ENCODE data around the gene ATP6AP1. TPM values are rescaled to one million over a fixed set of nuclear protein-coding genes. Genes with fewer than 3 reads are reported as not detected.
A peak's percentile ranks its signal among the peaks of the same experiment; 100 is the strongest.

The ATP6AP1 gene
- total and polyA plus RNA-seq, 2 of the 13 experiments (the other 11 are each of a cell fraction or from before 2014, with no cell fraction given): 56.7 to 110 TPM

DNA sequence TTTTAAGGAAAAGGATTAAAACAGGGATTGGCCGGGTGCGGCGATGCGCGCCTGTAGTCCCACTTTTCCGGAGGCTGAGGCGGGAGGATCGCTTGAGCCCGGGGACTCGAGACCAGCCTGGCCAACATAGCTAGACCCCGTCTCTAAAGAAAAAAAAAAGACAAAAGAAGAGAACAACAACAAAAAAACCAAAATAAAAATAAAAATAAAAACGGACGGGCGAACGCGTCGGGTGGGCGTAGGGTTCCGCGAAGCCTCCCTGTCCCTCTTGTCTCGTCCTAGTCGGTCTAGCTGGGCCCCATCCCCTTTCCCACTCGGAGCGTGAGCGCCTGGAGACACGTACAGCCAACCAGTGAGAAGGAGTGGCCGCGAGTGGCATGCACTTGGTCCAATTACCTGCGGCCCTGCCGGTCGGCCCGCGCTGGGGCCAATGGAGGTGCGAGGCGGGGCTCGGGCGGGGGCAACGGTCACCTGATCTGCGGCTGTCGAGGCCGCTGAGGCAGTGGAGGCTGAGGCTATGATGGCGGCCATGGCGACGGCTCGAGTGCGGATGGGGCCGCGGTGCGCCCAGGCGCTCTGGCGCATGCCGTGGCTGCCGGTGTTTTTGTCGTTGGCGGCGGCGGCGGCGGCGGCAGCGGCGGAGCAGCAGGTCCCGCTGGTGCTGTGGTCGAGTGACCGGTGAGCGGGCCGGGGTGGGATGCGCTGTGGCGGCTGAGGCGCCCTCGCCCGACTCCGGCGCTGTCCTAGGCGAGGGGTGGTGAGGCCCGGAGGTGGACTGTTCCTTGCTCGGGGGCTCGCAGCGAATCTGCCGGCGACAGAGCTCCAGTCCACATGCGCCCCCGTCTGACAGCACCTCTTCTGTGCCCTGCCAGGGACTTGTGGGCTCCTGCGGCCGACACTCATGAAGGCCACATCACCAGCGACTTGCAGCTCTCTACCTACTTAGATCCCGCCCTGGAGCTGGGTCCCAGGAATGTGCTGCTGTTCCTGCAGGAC lies at the start of gene ATP6AP1 (continued):
- TF ChIP-seq ZUFSP (CRISPR knock-in tag; IDR thresholded peaks at IDR 0.05; ENCODE audit: borderline replicate concordance): no peak
- TF ChIP-seq TEAD2 (CRISPR knock-in tag; IDR thresholded peaks at IDR 0.05): no peak
- no peak for TF ChIP-seq AGO2 (optimal IDR thresholded peaks at IDR 0.05; ENCODE audit: low read depth, low read length)
- TF ChIP-seq HHEX (CRISPR knock-in tag; IDR thresholded peaks at IDR 0.05): no peak
- peak; percentile 87 for TF ChIP-seq POGZ (CRISPR knock-in tag; IDR thresholded peaks at IDR 0.05)
- no peak for TF ChIP-seq ATF1 (CRISPR knock-in tag; IDR thresholded peaks at IDR 0.05)
- no peak for TF ChIP-seq CREM (IDR thresholded peaks at IDR 0.05)
- TF ChIP-seq CREM (CRISPR knock-in tag; IDR thresholded peaks at IDR 0.05): no peak
- peak; percentile 24; the same call in 1 of the 2 replicates for TF ChIP-seq ARID5B (CRISPR knock-in tag; IDR thresholded peaks at IDR 0.05)
- no peak for TF ChIP-seq ZNF20 (CRISPR knock-in tag; IDR thresholded peaks at IDR 0.05)
- peak; percentile 65 for TF ChIP-seq DRAP1 (CRISPR knock-in tag; IDR thresholded peaks at IDR 0.05)
- no peak for TF ChIP-seq MIXL1 (CRISPR knock-in tag; IDR thresholded peaks at IDR 0.05)
- TF ChIP-seq ZNF629 (CRISPR knock-in tag; conservative IDR thresholded peaks at IDR 0.05): no peak
- TF ChIP-seq, protein P1, sequence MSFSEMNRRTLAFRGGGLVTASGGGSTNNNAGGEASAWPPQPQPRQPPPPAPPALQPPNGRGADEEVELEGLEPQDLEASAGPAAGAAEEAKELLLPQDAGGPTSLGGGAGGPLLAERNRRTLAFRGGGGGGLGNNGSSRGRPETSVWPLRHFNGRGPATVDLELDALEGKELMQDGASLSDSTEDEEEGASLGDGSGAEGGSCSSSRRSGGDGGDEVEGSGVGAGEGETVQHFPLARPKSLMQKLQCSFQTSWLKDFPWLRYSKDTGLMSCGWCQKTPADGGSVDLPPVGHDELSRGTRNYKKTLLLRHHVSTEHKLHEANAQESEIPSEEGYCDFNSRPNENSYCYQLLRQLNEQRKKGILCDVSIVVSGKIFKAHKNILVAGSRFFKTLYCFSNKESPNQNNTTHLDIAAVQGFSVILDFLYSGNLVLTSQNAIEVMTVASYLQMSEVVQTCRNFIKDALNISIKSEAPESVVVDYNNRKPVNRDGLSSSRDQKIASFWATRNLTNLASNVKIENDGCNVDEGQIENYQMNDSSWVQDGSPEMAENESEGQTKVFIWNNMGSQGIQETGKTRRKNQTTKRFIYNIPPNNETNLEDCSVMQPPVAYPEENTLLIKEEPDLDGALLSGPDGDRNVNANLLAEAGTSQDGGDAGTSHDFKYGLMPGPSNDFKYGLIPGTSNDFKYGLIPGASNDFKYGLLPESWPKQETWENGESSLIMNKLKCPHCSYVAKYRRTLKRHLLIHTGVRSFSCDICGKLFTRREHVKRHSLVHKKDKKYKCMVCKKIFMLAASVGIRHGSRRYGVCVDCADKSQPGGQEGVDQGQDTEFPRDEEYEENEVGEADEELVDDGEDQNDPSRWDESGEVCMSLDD (CRISPR knock-in tag; IDR thresholded peaks at IDR 0.05; ENCODE audit: borderline replicate concordance): no peak
- TF ChIP-seq ZIK1 (CRISPR knock-in tag; IDR thresholded peaks at IDR 0.05; ENCODE audit: borderline replicate concordance, low read depth): no peak
- 0 out of 2 replicates have a peak, but pooled peaks have one; percentile 51 for TF ChIP-seq MAZ (IDR thresholded peaks at IDR 0.05; ENCODE audit: borderline replicate concordance, low read depth, low read length)
- TF ChIP-seq MAZ (CRISPR knock-in tag; IDR thresholded peaks at IDR 0.05; ENCODE audit: low read depth): peak; percentile 41; the same call in 1 of the 2 replicates
- TF ChIP-seq CBX2 (IDR thresholded peaks at IDR 0.05; ENCODE audit: low read depth, low read length): no peak
- no peak for TF ChIP-seq CBX2 (CRISPR knock-in tag; IDR thresholded peaks at IDR 0.05; ENCODE audit: low read depth)
- no peak for TF ChIP-seq ZNF17 (CRISPR knock-in tag; IDR thresholded peaks at IDR 0.05)
- TF ChIP-seq ZNF589 (CRISPR knock-in tag; conservative IDR thresholded peaks at IDR 0.05): no peak
- no peak for TF ChIP-seq ZNF619 (CRISPR knock-in tag; IDR thresholded peaks at IDR 0.05)
